H9 (cell line): ENCODE measurements around the gene TGFBR1. TPM values are rescaled to one million over a fixed set of nuclear protein-coding genes. Genes with fewer than 3 reads are reported as not detected.

Source experiments
- DNase-seq: peaks from one replicate; pipeline ENCODE4 v3.0.0-alpha.2; 2017
- H2AFZ ChIP-seq: one replicate; pipeline ENCODE4 v1.6.1; 2013; ENCODE audit warnings: mild to moderate bottlenecking, low read length, control low read depth, moderate library complexity
- H2AK5ac ChIP-seq: 2 replicates; pipeline ENCODE4 v1.6.1; 2013; ENCODE audit warnings: low read length, control low read depth, mixed read lengths; ENCODE audit not compliant: insufficient read length
- H2BK120ac ChIP-seq: one replicate; pipeline ENCODE4 v1.6.1; 2013; ENCODE audit warnings: low read depth, mild to moderate bottlenecking, low read length, control low read depth, inconsistent platforms; ENCODE audit not compliant: poor library complexity, severe bottlenecking
- H2BK12ac ChIP-seq: 2 replicates; pipeline ENCODE4 v1.6.1; 2013; ENCODE audit warnings: low read length, control low read depth, mixed read lengths, low read depth; ENCODE audit not compliant: insufficient read length
- H2BK15ac ChIP-seq: 2 replicates; pipeline ENCODE4 v1.6.1; 2013; ENCODE audit warnings: low read depth, low read length, control low read depth
- H2BK20ac ChIP-seq: one replicate; pipeline ENCODE4 v1.6.1; 2013; ENCODE audit warnings: low read depth, mild to moderate bottlenecking, low read length, control low read depth, inconsistent platforms; ENCODE audit not compliant: poor library complexity, severe bottlenecking
- H2BK5ac ChIP-seq: 2 replicates; pipeline ENCODE4 v1.6.1; 2013; ENCODE audit warnings: low read length, control low read depth, mixed read lengths; ENCODE audit not compliant: insufficient read length
- H3K14ac ChIP-seq: 2 replicates; pipeline ENCODE4 v1.6.1; 2013; ENCODE audit warnings: low read length, control low read depth; ENCODE audit not compliant: insufficient read depth
- H3K18ac ChIP-seq: 2 replicates; pipeline ENCODE4 v1.6.1; 2013; ENCODE audit warnings: low read depth, mild to moderate bottlenecking, mixed read lengths, low read length, control low read depth; ENCODE audit not compliant: insufficient read length
- H3K23ac ChIP-seq: 2 replicates; pipeline ENCODE4 v1.6.1; 2013; ENCODE audit warnings: low read length, control low read depth, mixed read lengths, low read depth; ENCODE audit not compliant: insufficient read length
- H3K23me2 ChIP-seq: 2 replicates; pipeline ENCODE4 v1.6.1; 2013; ENCODE audit warnings: low read depth, mild to moderate bottlenecking, mixed read lengths, low read length, control low read depth; ENCODE audit not compliant: insufficient read length, poor library complexity, severe bottlenecking
- H3K27ac ChIP-seq: 2 replicates; pipeline ENCODE4 v1.5.1; 2013; ENCODE audit warnings: low read length, control low read depth, mixed read lengths, low read depth; ENCODE audit not compliant: insufficient read length
- H3K27me3 ChIP-seq: 2 replicates; pipeline ENCODE4 v1.6.1; 2013; ENCODE audit warnings: low read length, control low read depth, inconsistent platforms; ENCODE audit not compliant: insufficient read depth
- H3K4ac ChIP-seq: 2 replicates; pipeline ENCODE4 v1.6.1; 2013; ENCODE audit warnings: low read depth, mild to moderate bottlenecking, control low read depth, inconsistent platforms, low read length, moderate library complexity
- H3K4me1 ChIP-seq: 2 replicates; pipeline ENCODE4 v1.6.1; 2013; ENCODE audit warnings: low read length, control low read depth, inconsistent platforms; ENCODE audit not compliant: insufficient read depth
- H3K4me2 ChIP-seq: 2 replicates; pipeline ENCODE4 v1.6.1; 2013; ENCODE audit warnings: low read length, control low read depth, mixed read lengths; ENCODE audit not compliant: insufficient read length, insufficient read depth
- H3K56ac ChIP-seq: 2 replicates; pipeline ENCODE4 v1.6.1; 2013; ENCODE audit warnings: low read depth, mild to moderate bottlenecking, mixed read lengths, low read length, control low read depth; ENCODE audit not compliant: insufficient read length
- H3K79me1 ChIP-seq: 2 replicates; pipeline ENCODE4 v1.6.1; 2013; ENCODE audit warnings: low read depth, mild to moderate bottlenecking, moderate library complexity, low read length, control low read depth, inconsistent platforms; ENCODE audit not compliant: insufficient read depth, poor library complexity, severe bottlenecking
- H3K79me2 ChIP-seq: 2 replicates; pipeline ENCODE4 v1.6.1; 2013; ENCODE audit warnings: low read length, control low read depth, inconsistent platforms; ENCODE audit not compliant: insufficient read depth
- H3K9ac ChIP-seq: 2 replicates; pipeline ENCODE4 v1.6.1; 2013; ENCODE audit warnings: low read length, control low read depth, mixed read lengths; ENCODE audit not compliant: insufficient read length; ENCODE audit errors: extremely low read depth
- H3K9me3 ChIP-seq: one replicate; pipeline ENCODE4 v1.6.1; 2013; ENCODE audit warnings: low read depth, low read length, inconsistent platforms; ENCODE audit not compliant: control insufficient read depth
- H3T11ph ChIP-seq: one replicate; pipeline ENCODE4 v1.6.1; 2013; ENCODE audit warnings: mild to moderate bottlenecking, low read length, control low read depth, inconsistent platforms
- H4K20me1 ChIP-seq: one replicate; pipeline ENCODE4 v1.6.1; 2013; ENCODE audit not compliant: control insufficient read depth, insufficient read length, insufficient read depth
- H4K5ac ChIP-seq: 2 replicates; pipeline ENCODE4 v1.6.1; 2013; ENCODE audit warnings: low read depth, mild to moderate bottlenecking, mixed read lengths, low read length, control low read depth; ENCODE audit not compliant: insufficient read length
- H4K8ac ChIP-seq: replicated peaks from 2 replicates; pipeline ENCODE4 v1.6.1; 2013; ENCODE audit warnings: low read length, control low read depth, mixed read lengths, low read depth; ENCODE audit not compliant: insufficient read length
- H4K91ac ChIP-seq: 2 replicates; pipeline ENCODE4 v1.6.1; 2013; ENCODE audit warnings: low read depth, mild to moderate bottlenecking, moderate library complexity, mixed read lengths, low read length, control low read depth; ENCODE audit not compliant: insufficient read length
- H3K27ac Mint-ChIP-seq, 3 experiments: 2 replicates in 2 of 3; 3 replicates in 1 of 3; pipeline ENCODE4 v1.8.0; 2020 to 2021; ENCODE audit warnings: mixed read lengths in 3 of 3, mild to moderate bottlenecking in 1 of 3, moderate library complexity in 1 of 3
- H3K27me3 Mint-ChIP-seq: 2 replicates; pipeline ENCODE4 v1.8.0; 2021; ENCODE audit warnings: low read depth, mild to moderate bottlenecking, moderate library complexity, mixed read lengths
- H3K36me3 Mint-ChIP-seq, 3 experiments: 2 replicates in 2 of 3; 3 replicates in 1 of 3; pipeline ENCODE4 v1.8.0; 2020 to 2021; ENCODE audit warnings: low read depth in 3 of 3, mixed read lengths in 3 of 3; ENCODE audit not compliant: insufficient read depth in 1 of 3
- H3K4me1 Mint-ChIP-seq, 2 experiments: 2 replicates each; pipeline ENCODE4 v1.8.0; 2020; ENCODE audit warnings: mixed read lengths in 2 of 2
- H3K4me3 Mint-ChIP-seq, 2 experiments: 2 replicates in 1 of 2; 3 replicates in 1 of 2; pipeline ENCODE4 v1.8.0; 2020 to 2021; ENCODE audit warnings: mild to moderate bottlenecking in 2 of 2, mixed read lengths in 2 of 2, moderate library complexity in 1 of 2
- H3K9me3 Mint-ChIP-seq, 2 experiments: 2 replicates in 1 of 2; 3 replicates in 1 of 2; pipeline ENCODE4 v1.8.0; 2020; ENCODE audit warnings: mild to moderate bottlenecking in 2 of 2, mixed read lengths in 2 of 2, moderate library complexity in 1 of 2
- CTCF ChIP-seq: fragments of 200-600 bp; sonication (generic); conservative IDR thresholded peaks from 3 replicates; pipeline ENCODE4 v1.8.0; 2021; ENCODE audit warnings: antibody characterized with exemption, mild to moderate bottlenecking
- WGBS: extraction: QIAGEN DNeasy Blood & Tissue Kit; methylation state at CpG from one replicate; pipeline ENCODE4 v1.1.7; 2013; ENCODE audit warnings: missing lambda C conversion rate, low lambda C conversion rate, mixed read lengths; ENCODE audit not compliant: insufficient read length; ENCODE audit errors: extremely low coverage; 5-methylcytosine and 5-hydroxymethylcytosine counted together
- total RNA-seq: library from RNA; stranded (reverse); gene quantifications from 2 replicates; pipeline ENCODE4 v1.2.1, GENCODE V29; 2021

The TGFBR1 gene
- total RNA-seq, 1 experiment from 2014 or later, result 59.3 TPM

- Histone ChIP-seq H2BK20ac (no peak overlapping the region), H2BK5ac (no peak overlapping the region), H2AFZ (no peak overlapping the region), H2AK5ac (no peak overlapping the region), H4K20me1 (no peaks in the 10 kb centered on the region), H2BK15ac (no peak overlapping the region), H4K5ac (no peak overlapping the region), H2BK120ac (no peak overlapping the region), H3K27me3 (no peaks in the 10 kb centered on the region), H3K14ac (no peak overlapping the region), H3K79me2 (peaks cover 6% of the 10 kb centered on the region; the same call in 1 of the 2 replicates), H3K79me1 (no peaks in the 10 kb centered on the region), H3K23ac (no peak overlapping the region), H3K9me3 (no peaks in the 10 kb centered on the region), H3K18ac (no peak overlapping the region), H2BK12ac (no peak overlapping the region), H4K8ac (no peak overlapping the region), H3K9ac (no peak overlapping the region), H3K56ac (no peak overlapping the region), H4K91ac (no peak overlapping the region), H3K27ac (no peak overlapping the region), H3K4ac (no peak overlapping the region), H3K4me1 (no peaks in the 10 kb centered on the region), H3T11ph (no peak overlapping the region), H3K4me2 (no peak overlapping the region), H3K23me2 (peaks cover 14% of the 10 kb centered on the region)
- no CpG with 5 or more reads among the region's 2 CpGs for WGBS
- H3K9me3 Mint-ChIP-seq, result peaks cover 0 to 10% of the 10 kb centered on the region in 2 experiments; a peak in 2 of 5 replicates
- peaks cover 0 to 1% (median 0%) of the 10 kb centered on the region in 3 experiments; a peak in 1 of 7 replicates for H3K36me3 Mint-ChIP-seq
- DNase-seq, result no peak
- H3K4me1 Mint-ChIP-seq, result peaks cover 24 to 29% of the 10 kb centered on the region in 2 experiments
- no peak overlapping the region for H3K27ac Mint-ChIP-seq
- no peak for TF ChIP-seq CTCF
- H3K4me3 Mint-ChIP-seq, result no peak overlapping the region
- peaks cover 22% of the 10 kb centered on the region for H3K27me3 Mint-ChIP-seq
Observed at GRCh38 chr9:99101812-99102211, 3.1 kb upstream of the TGFBR1 start.
